WTC11 (cell line): ENCODE measurements around the gene TNIK. TPM values are rescaled to one million over a fixed set of nuclear protein-coding genes. Genes with fewer than 3 reads are reported as not detected.

Experiments used
- ATF3 ChIP-seq: sonication (generic); formaldehyde crosslinking; conservative IDR thresholded peaks from 2 replicates; pipeline ENCODE4 v1.8.1; 2022; ENCODE audit warnings: mild to moderate bottlenecking, missing genetic modification reagents
- CBFB ChIP-seq: sonication (generic); formaldehyde crosslinking; IDR thresholded peaks from 2 replicates; pipeline ENCODE4 v1.8.1; 2022; ENCODE audit warnings: mild to moderate bottlenecking, low read depth, missing genetic modification reagents
- CREM ChIP-seq: sonication (generic); formaldehyde crosslinking; IDR thresholded peaks from 2 replicates; pipeline ENCODE4 v1.8.1; 2022; ENCODE audit warnings: mild to moderate bottlenecking, missing genetic modification reagents, moderate library complexity
- E2F5 ChIP-seq: sonication (generic); formaldehyde crosslinking; IDR thresholded peaks from 2 replicates; pipeline ENCODE4 v1.8.1; 2022; ENCODE audit warnings: mild to moderate bottlenecking, moderate library complexity, missing genetic modification reagents
- FOXJ3 ChIP-seq: sonication (generic); formaldehyde crosslinking; IDR thresholded peaks from 2 replicates; pipeline ENCODE4 v1.9.0; 2021; ENCODE audit warnings: missing genetic modification reagents, mild to moderate bottlenecking, borderline replicate concordance
- NFATC4 ChIP-seq: fragments of 250-450 bp; sonication (Bioruptor Pico); IDR thresholded peaks from 2 replicates; pipeline ENCODE4 v1.9.0; 2021; ENCODE audit warnings: mild to moderate bottlenecking
- NR1H2 ChIP-seq: sonication (generic); formaldehyde crosslinking; IDR thresholded peaks from 2 replicates; pipeline ENCODE4 v1.9.0; 2021; ENCODE audit warnings: mild to moderate bottlenecking, moderate library complexity, missing genetic modification reagents
- PRDM15 ChIP-seq: sonication (generic); formaldehyde crosslinking; IDR thresholded peaks from 2 replicates; pipeline ENCODE4 v1.8.0; 2022; ENCODE audit warnings: missing genetic modification reagents
- PREB ChIP-seq: sonication (generic); formaldehyde crosslinking; IDR thresholded peaks from 2 replicates; pipeline ENCODE4 v1.8.1; 2022; ENCODE audit warnings: mild to moderate bottlenecking, missing genetic modification reagents, moderate library complexity, borderline replicate concordance
- RELA ChIP-seq: sonication (generic); formaldehyde crosslinking; IDR thresholded peaks from 2 replicates; pipeline ENCODE4 v1.8.1; 2022; ENCODE audit warnings: missing genetic modification reagents, mild to moderate bottlenecking, borderline replicate concordance
- SP1 ChIP-seq: sonication (generic); formaldehyde crosslinking; conservative IDR thresholded peaks from 2 replicates; pipeline ENCODE4 v1.8.1; 2022; ENCODE audit warnings: missing genetic modification reagents
- TP53 ChIP-seq: sonication (generic); formaldehyde crosslinking; IDR thresholded peaks from 2 replicates; pipeline ENCODE4 v1.8.1; 2023; ENCODE audit warnings: mild to moderate bottlenecking, missing genetic modification reagents
- ZNF121 ChIP-seq: sonication (generic); formaldehyde crosslinking; IDR thresholded peaks from 2 replicates; pipeline ENCODE4 v1.8.0; 2023; ENCODE audit warnings: missing genetic modification reagents
- ZNF396 ChIP-seq: fragments of 250-450 bp; sonication (Bioruptor Pico); IDR thresholded peaks from 2 replicates; pipeline ENCODE4 v1.8.0; 2021; ENCODE audit warnings: mild to moderate bottlenecking, moderate library complexity, borderline replicate concordance
- total RNA-seq: library from RNA; stranded (reverse); gene quantifications from 3 replicates; pipeline ENCODE4 v1.2.3, GENCODE V29; 2021
- TF ChIP-seq, protein P1 (sequence below): sonication (generic); formaldehyde crosslinking; IDR thresholded peaks from 2 replicates; pipeline ENCODE4 v1.8.1; 2022; ENCODE audit warnings: low read depth, missing genetic modification reagents, borderline replicate concordance
- TF ChIP-seq, protein P2 (sequence below): fragments of 250-450 bp; sonication (Bioruptor Pico); IDR thresholded peaks from 2 replicates; pipeline ENCODE4 v1.9.0; 2021; ENCODE audit warnings: moderate library complexity, mild to moderate bottlenecking, inconsistent platforms, borderline replicate concordance
- TF ChIP-seq, protein P3 (sequence below): fragments of 250-450 bp; sonication (Bioruptor Pico); IDR thresholded peaks from 2 replicates; pipeline ENCODE4 v1.9.0; 2021; ENCODE audit warnings: mild to moderate bottlenecking
- TF ChIP-seq, protein P4 (sequence below): sonication (generic); formaldehyde crosslinking; conservative IDR thresholded peaks from 2 replicates; pipeline ENCODE4 v1.8.1; 2023; ENCODE audit warnings: mild to moderate bottlenecking, low read depth, missing genetic modification reagents, moderate library complexity
- TF ChIP-seq, protein P5 (sequence below): sonication (generic); formaldehyde crosslinking; IDR thresholded peaks from 2 replicates; pipeline ENCODE4 v1.8.1; 2023; ENCODE audit warnings: mild to moderate bottlenecking, missing genetic modification reagents, borderline replicate concordance

Gene TNIK
- total RNA-seq, 1 experiment from 2014 or later: 50.3 TPM

GRCh38 chr3:171459942-171460724 is at the start of gene TNIK (continued):
- TF ChIP-seq, protein P1, sequence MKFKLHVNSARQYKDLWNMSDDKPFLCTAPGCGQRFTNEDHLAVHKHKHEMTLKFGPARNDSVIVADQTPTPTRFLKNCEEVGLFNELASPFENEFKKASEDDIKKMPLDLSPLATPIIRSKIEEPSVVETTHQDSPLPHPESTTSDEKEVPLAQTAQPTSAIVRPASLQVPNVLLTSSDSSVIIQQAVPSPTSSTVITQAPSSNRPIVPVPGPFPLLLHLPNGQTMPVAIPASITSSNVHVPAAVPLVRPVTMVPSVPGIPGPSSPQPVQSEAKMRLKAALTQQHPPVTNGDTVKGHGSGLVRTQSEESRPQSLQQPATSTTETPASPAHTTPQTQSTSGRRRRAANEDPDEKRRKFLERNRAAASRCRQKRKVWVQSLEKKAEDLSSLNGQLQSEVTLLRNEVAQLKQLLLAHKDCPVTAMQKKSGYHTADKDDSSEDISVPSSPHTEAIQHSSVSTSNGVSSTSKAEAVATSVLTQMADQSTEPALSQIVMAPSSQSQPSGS (CRISPR knock-in tag): no peak
- no peak for TF ChIP-seq ZNF121 (CRISPR knock-in tag)
- TF ChIP-seq FOXJ3 (CRISPR knock-in tag): no peak
- TF ChIP-seq CBFB (CRISPR knock-in tag): no peak
- no peak for TF ChIP-seq ATF3 (CRISPR knock-in tag)
- TF ChIP-seq CREM: no peak
- no peak for TF ChIP-seq NR1H2 (CRISPR knock-in tag)
- TF ChIP-seq, protein P2, sequence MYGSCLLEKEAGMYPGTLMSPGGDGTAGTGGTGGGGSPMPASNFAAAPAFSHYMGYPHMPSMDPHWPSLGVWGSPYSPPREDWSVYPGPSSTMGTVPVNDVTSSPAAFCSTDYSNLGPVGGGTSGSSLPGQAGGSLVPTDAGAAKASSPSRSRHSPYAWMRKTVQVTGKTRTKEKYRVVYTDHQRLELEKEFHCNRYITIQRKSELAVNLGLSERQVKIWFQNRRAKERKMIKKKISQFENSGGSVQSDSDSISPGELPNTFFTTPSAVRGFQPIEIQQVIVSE (CRISPR knock-in tag): no peak
- TF ChIP-seq E2F5: no peak
- TF ChIP-seq PRDM15 (CRISPR knock-in tag): no peak
- TF ChIP-seq, protein P3, sequence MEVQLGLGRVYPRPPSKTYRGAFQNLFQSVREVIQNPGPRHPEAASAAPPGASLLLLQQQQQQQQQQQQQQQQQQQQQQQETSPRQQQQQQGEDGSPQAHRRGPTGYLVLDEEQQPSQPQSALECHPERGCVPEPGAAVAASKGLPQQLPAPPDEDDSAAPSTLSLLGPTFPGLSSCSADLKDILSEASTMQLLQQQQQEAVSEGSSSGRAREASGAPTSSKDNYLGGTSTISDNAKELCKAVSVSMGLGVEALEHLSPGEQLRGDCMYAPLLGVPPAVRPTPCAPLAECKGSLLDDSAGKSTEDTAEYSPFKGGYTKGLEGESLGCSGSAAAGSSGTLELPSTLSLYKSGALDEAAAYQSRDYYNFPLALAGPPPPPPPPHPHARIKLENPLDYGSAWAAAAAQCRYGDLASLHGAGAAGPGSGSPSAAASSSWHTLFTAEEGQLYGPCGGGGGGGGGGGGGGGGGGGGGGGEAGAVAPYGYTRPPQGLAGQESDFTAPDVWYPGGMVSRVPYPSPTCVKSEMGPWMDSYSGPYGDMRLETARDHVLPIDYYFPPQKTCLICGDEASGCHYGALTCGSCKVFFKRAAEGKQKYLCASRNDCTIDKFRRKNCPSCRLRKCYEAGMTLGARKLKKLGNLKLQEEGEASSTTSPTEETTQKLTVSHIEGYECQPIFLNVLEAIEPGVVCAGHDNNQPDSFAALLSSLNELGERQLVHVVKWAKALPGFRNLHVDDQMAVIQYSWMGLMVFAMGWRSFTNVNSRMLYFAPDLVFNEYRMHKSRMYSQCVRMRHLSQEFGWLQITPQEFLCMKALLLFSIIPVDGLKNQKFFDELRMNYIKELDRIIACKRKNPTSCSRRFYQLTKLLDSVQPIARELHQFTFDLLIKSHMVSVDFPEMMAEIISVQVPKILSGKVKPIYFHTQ (CRISPR knock-in tag): no peak
- TF ChIP-seq TP53 (CRISPR knock-in tag): 0 out of 2 replicates have a peak, but pooled peaks have one; percentile 42
- no peak for TF ChIP-seq RELA (CRISPR knock-in tag)
- TF ChIP-seq, protein P4, sequence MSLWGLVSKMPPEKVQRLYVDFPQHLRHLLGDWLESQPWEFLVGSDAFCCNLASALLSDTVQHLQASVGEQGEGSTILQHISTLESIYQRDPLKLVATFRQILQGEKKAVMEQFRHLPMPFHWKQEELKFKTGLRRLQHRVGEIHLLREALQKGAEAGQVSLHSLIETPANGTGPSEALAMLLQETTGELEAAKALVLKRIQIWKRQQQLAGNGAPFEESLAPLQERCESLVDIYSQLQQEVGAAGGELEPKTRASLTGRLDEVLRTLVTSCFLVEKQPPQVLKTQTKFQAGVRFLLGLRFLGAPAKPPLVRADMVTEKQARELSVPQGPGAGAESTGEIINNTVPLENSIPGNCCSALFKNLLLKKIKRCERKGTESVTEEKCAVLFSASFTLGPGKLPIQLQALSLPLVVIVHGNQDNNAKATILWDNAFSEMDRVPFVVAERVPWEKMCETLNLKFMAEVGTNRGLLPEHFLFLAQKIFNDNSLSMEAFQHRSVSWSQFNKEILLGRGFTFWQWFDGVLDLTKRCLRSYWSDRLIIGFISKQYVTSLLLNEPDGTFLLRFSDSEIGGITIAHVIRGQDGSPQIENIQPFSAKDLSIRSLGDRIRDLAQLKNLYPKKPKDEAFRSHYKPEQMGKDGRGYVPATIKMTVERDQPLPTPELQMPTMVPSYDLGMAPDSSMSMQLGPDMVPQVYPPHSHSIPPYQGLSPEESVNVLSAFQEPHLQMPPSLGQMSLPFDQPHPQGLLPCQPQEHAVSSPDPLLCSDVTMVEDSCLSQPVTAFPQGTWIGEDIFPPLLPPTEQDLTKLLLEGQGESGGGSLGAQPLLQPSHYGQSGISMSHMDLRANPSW (CRISPR knock-in tag): no peak
- no peak for TF ChIP-seq NFATC4
- TF ChIP-seq ZNF396 (CRISPR knock-in tag): no peak
- TF ChIP-seq, protein P5, sequence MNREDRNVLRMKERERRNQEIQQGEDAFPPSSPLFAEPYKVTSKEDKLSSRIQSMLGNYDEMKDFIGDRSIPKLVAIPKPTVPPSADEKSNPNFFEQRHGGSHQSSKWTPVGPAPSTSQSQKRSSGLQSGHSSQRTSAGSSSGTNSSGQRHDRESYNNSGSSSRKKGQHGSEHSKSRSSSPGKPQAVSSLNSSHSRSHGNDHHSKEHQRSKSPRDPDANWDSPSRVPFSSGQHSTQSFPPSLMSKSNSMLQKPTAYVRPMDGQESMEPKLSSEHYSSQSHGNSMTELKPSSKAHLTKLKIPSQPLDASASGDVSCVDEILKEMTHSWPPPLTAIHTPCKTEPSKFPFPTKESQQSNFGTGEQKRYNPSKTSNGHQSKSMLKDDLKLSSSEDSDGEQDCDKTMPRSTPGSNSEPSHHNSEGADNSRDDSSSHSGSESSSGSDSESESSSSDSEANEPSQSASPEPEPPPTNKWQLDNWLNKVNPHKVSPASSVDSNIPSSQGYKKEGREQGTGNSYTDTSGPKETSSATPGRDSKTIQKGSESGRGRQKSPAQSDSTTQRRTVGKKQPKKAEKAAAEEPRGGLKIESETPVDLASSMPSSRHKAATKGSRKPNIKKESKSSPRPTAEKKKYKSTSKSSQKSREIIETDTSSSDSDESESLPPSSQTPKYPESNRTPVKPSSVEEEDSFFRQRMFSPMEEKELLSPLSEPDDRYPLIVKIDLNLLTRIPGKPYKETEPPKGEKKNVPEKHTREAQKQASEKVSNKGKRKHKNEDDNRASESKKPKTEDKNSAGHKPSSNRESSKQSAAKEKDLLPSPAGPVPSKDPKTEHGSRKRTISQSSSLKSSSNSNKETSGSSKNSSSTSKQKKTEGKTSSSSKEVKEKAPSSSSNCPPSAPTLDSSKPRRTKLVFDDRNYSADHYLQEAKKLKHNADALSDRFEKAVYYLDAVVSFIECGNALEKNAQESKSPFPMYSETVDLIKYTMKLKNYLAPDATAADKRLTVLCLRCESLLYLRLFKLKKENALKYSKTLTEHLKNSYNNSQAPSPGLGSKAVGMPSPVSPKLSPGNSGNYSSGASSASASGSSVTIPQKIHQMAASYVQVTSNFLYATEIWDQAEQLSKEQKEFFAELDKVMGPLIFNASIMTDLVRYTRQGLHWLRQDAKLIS (CRISPR knock-in tag): no peak
- peak; percentile 17; the same call in 1 of the 2 replicates for TF ChIP-seq SP1 (CRISPR knock-in tag)
- TF ChIP-seq PREB (CRISPR knock-in tag): no peak
